Activated CD4-positive, CD25-positive, alpha-beta regulatory T cell (primary cell): Measurements from ENCODE around the gene PPARG.
"Not testable (repeated sequence)": the region's sequence is repeated elsewhere in the genome, so short reads cannot be mapped to it uniquely, and the experiment has no call there.

Experiments used
- DNase-seq, 4 experiments: peaks; one replicate each; lab custom pipeline; 2025; lab: John Stamatoyannopoulos, UW

Gene PPARG

DNA sequence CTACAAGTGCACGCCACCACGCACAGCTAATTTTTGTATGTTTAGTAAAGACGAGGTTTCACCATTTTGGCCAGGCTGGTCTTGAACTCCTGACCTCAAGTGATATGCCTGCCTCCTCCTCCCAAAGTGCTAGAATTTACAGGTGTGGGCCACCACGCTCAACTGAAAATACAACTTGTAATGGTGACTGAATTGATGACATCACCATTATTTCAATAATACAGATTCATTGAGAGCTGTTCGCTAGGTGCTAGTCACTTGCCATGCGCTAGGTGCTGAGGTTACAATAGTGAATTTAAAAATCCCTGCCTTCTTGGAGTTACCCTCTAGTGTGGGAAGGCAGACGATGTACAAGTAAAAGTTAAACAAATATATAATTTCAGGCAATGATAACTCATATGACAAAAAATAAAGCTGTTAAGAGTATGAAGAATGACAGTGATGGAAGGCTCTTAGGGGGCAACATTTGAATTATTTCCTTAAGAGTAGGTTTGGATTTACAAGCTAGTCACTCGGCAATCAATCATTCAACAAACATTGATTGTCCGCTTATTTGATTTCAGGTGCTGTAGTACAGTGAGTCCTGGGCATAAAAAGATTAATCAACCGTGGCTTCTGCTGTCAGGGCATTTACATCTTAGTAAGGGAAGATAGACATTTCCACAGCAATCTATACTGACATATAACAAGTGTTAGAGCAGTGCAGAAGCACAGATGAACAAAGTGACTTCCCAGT lies 9.1 kb upstream of the PPARG start:
- no peak for DNase-seq

DNA sequence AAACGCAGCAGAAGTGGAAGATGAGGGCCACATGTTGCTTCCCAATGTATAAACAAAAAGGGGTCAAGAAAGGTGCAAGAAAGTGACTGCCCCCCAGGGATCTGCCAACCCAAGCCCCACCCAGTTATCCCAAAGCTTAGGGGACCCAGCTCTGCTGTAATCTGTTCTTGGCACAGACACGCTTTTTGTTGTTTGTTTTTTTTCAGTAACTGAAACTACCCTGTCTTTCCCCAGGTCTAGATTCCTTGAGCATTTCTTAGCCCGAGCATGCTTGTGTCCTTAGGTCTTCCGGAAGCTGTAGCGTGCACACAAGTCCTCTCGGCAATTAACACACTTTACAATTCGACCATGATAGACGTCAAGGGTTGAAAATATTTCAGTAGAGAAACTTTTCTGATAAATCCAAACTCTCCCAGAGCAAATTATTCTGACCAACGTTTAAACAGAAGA lies 8.5 kb upstream of the PPARG start:
- no peak for DNase-seq

DNA sequence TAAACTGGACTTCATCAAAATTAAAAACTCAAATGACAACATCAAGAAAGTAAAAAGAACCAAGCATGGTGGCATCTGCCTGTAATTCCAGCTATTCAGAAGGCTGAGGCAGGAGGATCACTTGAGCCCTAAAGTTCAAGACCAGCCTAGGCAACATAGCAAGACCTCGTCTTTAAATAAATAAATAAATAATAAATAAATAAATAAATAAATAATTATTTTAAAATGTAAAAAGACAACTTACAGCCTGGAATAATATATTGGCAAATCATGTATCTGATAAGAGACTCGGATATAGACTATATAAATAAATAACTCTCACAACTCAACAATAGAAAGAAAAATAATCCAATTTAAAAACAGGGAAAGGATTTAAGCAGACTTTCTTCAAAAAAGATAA lies 4.3 kb upstream of the PPARG start:
- no peak for DNase-seq

DNA sequence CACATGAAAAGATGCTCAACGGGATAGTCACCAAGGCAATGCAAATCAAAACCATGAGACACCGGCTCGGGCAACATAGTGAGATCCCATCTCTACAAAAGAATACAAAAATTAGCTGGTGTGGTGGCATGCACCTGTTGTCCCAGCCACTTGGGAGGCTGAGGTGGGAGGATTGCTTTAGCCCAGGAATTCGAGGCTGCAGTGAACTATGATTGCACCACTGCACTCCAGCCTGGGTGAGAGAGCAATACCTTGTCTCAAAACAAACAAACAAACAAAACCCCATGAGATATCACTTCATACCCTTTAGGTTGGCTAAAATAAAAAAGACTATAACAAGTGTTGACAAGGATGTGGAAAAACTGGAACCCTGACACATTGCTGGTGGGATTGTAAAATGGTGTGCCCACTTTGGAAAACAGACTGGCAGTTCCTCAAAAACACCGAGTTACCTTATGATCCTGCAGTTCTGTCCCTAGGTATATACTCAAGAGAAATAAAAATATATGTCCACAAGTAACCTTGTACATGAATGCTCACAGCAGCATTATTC lies 3.8 kb upstream of the PPARG start:
- no peak for DNase-seq

DNA sequence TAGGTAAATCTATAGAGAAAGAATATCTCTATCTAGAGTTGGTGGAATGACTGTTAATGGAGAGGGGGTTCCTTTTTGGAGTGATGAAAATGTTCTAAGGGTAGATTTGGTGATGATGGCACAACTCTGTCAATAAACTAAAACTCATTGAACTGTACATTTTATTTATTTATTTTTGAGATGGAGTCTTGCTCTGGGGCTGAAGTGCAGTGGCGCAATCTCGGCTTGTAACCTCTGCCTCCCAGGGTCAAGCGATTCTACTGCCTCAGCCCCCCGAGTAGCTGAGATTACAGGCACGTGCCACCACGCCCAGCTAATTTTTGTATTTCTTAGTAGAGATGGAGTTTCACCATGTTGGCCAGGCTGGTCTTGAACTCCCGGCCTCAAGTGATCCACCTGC lies 3.1 kb upstream of the PPARG start:
- DNase-seq = not testable (repeated sequence)

DNA sequence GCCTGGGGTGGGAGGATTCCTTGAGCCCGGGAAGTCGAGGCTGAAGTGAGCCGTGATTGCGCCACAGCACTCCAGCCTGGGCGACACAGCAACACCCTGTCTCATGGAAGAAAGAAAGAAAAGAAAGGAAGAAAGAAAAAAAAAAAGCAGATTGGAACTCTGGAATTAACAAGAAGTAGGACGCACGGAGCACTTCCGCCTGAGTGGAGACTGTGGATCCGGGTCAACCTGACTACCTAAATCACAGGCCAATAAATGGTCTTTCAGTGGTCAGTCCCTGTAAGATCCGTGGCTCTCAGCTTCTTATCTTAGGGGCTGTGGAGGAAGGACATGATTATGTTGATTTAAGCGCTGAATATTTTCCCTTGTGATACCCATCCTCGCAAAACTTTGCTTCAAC lies 2.4 kb upstream of the PPARG start:
- DNase-seq = no peak

DNA sequence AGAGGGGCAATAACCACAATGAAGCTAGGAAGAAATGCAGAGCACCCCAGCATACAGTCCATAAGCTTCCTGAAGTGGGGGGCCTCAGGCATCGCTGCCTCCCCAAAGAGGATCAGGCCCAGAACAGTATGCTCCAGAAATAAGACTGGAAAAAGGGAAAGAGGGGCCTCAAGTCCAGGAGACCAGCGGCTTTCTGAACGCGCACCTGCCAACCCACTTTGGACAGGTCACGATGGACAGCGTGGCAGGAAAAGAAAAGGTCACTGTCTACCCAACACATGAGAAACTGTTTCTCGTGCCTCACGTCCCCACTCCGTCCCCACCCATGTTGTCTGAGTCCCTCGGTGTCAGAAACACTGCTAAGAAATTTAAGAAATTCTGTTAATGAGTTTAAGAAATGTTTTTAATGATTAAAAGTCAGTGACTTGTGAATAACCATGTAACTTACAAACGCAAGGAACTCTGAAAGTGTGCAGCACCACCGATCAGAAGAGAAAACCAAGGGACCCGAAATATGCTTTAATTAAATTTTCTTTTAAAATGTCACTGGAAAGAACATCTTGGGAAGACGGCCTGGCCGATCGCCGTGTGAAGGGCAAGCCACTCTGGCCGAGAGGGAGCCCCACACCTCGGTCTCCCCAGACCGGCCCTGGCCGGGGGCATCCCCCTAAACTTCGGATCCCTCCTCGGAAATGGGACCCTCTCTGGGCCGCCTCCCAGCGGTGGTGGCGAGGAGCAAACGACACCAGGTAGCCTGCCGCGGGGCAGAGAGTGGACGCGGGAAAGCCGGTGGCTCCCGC lies 1.7 kb upstream of the PPARG start:
- no peak for DNase-seq

DNA sequence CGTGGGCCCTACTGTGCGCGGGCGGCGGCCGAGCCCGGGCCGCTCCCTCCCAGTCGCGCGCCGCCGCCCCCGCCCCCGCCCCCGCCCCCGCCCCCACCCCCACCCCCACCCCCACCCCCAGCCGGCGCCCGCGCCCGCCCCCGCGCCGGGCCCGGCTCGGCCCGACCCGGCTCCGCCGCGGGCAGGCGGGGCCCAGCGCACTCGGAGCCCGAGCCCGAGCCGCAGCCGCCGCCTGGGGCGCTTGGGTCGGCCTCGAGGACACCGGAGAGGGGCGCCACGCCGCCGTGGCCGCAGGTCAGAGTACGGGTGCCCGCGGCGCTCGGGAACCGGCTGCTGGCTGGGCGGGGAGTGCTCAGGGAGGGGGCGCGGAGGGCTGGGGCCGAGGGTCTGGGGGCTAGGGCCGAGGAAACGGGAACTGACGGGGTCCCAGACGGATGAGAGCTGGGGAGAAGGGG lies 1.1 kb upstream of the PPARG start:
- no peak for DNase-seq

DNA sequence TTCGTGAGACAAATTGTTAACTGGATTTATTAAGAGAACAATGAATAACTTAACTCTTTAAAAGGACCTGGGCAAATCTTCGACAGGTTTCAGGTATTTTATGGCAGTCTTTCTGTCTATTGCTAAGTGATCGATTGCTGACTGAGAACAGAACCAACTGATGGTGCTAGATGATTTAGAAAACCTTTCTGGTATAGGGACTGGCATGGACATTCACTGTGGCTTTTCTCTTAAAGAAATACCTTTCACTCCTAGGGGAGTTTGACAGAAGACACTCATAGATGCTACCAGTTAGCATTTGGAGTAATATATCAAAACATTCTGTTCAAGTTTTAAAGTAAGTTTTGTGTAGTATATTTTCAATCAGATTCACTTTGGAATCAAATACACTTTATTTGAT lies 654 bp downstream of the PPARG start:
- no peak for DNase-seq

DNA sequence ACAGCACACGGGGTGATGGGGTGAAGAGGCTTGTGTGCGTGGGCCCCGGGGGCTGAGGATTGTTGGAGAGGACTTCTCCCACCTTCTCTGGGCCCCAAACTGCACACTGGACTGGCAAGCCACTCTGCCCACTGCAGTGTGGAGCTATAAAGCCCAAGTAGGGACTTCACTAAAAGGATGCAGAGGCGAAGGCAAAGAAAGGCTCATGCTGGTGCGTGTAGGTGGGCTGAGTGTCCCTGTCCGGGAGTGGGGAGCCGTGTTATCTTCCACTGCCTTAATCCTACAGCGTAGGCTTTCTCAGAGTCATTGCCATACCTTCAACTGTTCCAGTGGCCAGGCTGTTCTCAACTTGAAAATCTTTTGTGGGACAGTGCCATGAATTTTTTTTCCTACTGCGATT lies 3.9 kb downstream of the PPARG start:
- DNase-seq = no peak

DNA sequence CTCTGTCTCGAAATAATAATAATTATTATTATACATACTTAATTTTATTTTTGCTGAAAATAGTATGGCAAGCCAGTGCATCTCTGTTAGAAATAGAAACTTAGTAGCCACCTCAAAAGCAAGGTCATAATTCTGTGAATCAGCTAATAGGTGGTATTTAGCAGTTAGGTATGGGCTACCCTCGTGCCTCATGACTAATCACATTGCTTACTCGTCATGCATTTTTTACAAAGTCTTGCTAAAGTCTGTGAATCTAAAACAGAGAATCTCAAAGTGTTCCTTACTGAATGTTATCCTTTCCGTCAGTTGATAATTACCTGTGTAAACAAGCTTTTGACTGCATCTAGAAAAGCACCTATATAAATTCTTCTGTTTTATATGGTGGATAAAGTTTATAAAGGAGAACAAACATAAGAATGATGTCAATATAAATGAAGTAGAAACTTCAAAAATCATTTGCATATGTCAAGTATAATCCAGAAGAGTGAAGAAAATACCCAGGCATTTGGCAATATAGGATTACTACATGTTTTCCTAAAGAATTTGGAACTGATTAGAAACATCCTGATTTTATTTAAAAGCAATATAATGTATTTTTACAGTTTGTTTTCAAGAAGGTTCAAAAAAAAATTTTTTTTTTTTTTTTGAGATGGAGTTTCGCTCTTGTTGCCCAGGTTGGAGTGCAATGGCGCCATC lies 6.2 kb downstream of the PPARG start:
- DNase-seq = no peak

DNA sequence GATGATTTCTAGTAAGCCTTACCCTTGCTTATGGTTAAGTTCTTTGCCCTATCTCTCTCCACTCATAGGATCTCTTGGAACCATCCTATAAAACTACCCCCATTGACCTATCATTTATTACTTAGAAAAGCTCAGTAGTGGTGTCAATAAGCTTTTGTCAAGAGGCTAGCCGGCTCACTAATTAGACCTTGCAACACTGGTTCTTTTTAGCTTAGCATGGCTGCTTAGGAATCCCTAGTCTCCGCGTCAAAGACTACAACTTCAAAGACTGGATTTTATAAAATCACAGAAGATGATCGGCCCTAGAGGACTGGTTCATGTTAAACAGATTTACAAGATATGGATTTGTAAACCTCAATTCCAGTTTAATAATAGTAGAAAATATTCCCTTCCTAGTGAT lies 7.6 kb downstream of the PPARG start:
- no peak for DNase-seq

DNA sequence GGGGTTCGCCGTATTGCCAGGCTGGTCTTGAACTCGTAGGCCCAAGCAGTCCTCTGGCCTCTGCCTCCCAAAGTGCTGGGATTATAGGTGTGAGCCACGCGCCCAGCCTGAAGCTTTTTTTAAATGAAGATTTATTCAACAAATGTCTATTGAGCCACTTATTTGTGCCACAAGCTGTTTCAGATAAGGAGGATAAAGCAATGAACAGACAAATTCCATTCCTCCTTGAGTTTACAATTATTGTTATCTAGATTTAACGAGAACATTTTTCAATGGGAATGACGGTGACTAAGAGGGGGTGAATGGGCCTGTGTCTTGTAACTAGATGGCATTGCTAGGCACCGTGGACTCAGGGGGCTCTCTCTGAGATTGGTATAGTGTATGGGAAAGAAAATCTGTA lies 10.2 kb downstream of the PPARG start:
- no peak for DNase-seq

DNA sequence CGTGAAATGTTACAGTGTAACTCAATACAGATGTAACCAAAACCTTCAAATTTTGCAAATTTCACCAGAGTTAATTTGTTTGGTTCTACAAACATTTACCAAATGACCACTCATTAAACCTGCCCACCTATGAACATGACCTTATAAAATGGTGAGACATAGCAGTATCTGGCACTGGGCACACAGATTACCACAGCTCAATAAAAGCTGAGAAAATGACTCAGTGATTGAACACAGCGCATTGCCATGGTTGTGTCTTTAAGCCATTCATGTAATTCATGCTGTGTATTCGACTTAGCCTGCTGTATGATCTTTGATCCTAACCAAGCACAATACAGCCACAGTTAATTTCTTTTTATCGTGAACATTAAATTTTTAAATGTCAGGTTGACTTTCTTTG lies 11.3 kb downstream of the PPARG start:
- DNase-seq = no peak

DNA sequence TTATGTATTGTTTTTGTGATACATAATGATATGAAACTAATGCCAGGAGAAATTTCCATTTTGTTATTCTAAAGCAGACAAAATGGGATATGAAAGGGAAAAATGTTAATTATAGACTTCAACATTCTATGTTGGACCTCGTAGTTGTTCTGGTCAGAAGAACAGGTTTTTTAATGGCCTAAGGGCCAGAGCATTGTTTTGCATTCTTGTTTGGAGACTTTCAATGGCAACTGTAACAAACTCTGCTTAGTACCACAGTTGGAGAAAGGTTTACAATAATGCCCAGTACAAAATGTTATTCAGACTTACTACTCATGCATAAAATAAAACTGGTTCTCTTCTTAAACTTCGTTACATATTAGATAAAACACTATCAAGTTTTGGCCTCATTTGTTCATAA lies 12.2 kb downstream of the PPARG start:
- DNase-seq = no peak

DNA sequence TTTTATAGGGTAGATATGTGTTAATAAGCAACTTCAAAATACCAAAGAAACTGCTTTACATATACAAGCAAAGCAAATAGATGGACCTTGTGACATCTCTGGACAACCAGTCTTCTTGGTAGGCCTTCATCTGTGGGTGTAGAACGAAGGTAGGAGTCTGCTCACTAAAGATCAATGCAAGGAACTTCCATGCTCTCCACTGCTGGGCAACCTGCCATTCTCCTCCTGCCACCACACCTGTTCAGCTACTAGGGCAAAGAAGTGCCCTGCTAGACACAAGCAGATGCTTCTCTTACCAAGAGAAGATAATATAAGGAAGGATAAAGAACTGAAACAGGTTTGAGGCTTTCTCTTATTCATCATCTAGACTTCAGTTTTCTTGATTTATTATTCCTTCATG lies 12.6 kb downstream of the PPARG start:
- no peak for DNase-seq

DNA sequence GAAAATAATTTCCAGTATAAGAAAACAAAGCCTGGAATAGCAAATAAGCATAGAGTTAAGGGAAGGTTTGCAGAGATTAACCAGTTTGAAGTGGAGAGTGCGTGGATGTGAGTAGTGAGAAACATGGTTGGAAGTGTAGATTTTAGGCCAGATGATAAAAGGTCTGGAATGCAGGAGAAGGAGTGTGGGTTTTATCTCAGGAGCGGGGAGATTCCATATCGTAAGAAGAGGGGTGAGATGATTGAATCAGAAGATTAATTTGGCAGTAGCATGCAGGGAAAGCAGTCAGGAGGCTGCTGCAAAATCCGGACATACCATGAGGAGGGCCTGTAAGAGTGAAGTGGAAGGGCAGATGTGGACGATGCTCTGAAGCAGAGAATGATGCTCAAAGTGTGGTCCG lies 13.7 kb downstream of the PPARG start:
- DNase-seq = no peak

DNA sequence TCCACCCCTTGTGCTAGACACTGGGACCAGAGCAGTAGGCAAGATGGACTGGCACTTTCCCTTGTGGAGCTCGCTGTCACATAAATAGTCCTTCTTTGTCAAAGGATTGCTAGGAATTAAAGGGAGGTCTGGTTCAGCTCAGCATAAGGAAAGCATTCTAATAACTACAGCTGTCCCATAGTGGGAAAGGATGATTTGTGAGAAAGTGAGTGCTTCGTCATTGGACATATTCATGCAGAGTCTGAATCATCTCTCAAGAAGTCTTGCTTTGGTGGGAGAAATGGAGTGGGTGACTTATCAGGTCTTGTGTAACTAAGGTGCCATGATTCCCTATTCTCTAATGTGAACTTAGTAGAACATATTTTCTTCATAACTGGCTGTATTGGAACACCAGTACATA lies 14.7 kb downstream of the PPARG start:
- DNase-seq = no peak

DNA sequence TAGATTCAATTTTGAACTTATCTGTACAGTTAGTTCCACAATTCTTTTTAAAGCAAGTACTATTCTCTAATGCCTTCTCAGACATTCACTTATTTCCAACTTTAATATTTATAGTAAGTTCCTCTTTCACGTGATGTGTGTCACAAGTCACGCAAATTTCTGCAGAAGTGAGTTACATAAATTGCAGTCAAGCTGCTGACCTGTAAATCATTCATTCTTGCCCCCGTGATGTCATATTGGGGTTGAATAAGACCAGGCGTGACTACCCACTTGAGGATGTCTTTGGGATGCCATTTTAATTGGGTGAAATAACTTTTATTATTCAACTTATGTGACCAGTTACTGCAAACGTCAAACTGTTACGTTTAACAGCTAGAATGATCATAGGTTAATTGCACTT lies 15.1 kb downstream of the PPARG start:
- no peak for DNase-seq

DNA sequence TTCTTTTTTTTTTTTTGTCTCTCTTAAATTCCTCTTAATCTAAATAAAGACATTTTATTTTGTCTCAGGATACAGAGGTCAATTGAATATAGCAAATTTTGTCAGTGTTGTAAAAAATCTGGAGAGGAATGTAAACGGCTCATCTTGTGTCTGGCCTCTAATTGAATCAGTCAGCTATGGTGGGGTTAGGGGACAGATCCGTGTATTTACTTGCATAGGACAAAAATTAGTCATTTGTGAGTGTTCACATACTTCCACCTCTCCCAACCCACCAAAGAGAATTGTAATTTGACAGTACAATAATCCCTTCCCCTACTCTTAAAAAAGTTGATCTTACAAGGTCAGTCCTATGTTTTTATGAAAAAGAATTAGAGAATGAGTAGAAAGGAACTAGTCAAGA lies 18.3 kb downstream of the PPARG start:
- no peak for DNase-seq

DNA sequence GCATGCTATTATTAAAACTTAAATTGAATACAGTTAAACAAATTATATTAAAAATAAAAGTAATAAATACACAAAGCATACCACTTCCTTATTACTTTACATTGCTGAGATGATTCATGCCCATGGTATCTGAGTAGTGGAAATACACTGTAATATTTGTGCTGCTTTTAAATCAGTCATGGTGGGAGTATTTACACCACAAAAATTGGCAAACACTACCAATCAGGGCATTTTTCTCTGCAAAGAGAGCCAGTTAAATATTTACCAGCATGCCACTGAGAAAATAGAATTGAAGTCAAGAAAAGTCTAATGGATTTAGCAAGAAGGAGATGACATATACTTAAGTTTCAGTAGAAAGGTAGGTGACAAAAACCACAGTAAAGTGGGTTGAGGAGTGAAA lies 19.6 kb downstream of the PPARG start:
- DNase-seq = no peak

DNA sequence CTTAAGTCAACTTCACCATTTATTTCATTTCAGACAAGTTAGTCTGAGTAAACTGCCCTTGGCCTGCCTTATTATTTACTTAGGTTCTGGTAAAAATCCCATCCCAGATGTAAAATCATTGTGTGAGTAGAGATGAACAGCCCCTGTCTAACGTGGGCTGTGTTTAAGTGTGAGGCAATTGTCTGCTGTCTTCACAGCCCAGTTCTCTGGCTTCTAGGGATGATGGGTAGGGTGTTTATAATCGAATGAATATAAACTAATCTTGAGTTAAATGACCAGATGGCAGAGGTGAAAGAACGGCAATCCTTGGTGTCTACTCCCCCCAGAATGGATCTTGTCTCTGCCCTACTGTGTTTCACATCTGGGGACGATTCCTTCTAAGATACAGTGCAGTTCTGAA lies 20.8 kb downstream of the PPARG start:
- DNase-seq = no peak

DNA sequence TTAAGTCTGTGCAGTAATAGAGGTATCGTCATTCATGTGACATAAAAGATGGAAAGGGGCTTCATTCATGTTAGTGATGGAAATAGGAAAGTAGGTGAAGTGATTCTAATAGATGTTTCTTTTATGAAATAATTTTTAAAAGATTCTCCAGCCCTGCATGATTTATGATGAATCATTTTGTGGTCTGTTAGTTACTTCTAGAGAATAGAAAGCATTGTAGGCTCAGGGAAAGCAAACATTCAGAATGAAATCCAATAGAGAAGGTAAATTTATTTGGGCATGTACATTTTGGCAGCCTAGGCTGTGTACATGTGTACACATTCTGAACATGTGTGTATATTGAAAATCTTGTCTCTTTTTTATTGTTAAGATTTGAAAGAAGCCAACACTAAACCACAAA lies 23.1 kb downstream of the PPARG start:
- DNase-seq = no peak
